Activated CD4-positive, alpha-beta T cell treated with anti-CD3 and anti-CD28 coated beads, Interleukin-2, amount 10 ng/mL, durations not matched to agents 7 days and 5 days (primary cell): ENCODE results near the gene UTRN. TPM values are rescaled to one million over a fixed set of nuclear protein-coding genes. Genes with fewer than 3 reads are reported as not detected.

Experiments
- CTCF ChIA-PET: fragments of 350-600 bp; sonication (Branson Sonifier 250); formaldehyde crosslinking; loops from one replicate; lab custom pipeline; 2021; ENCODE audit warnings: antibody characterized with exemption; lab: Charles Lee
- POLR2A ChIA-PET: fragments of 350-600 bp; sonication (Branson Sonifier 250); formaldehyde crosslinking; loops from one replicate; lab custom pipeline; 2021; ENCODE audit warnings: antibody characterized with exemption; lab: Charles Lee
- DNase-seq: peaks from one replicate; pipeline ENCODE4 v3.0.0-alpha.2; 2020
- H3K27ac Mint-ChIP-seq: one replicate; pipeline ENCODE4 v1.8.0; 2021; ENCODE audit warnings: mild to moderate bottlenecking, moderate library complexity, mixed read lengths
- H3K27me3 Mint-ChIP-seq: one replicate; pipeline ENCODE4 v1.8.0; 2021; ENCODE audit warnings: mixed read lengths
- H3K36me3 Mint-ChIP-seq: one replicate; pipeline ENCODE4 v1.8.0; 2021; ENCODE audit warnings: low read depth, mixed read lengths
- H3K4me1 Mint-ChIP-seq: one replicate; pipeline ENCODE4 v1.8.0; 2021; ENCODE audit warnings: mixed read lengths
- H3K4me3 Mint-ChIP-seq: one replicate; pipeline ENCODE4 v1.8.0; 2021; ENCODE audit warnings: mild to moderate bottlenecking, moderate library complexity, mixed read lengths
- H3K9me3 Mint-ChIP-seq: one replicate; pipeline ENCODE4 v1.8.0; 2021; ENCODE audit warnings: mixed read lengths
- total RNA-seq, 2 experiments: library from RNA; stranded (reverse); gene quantifications; one replicate each; pipeline ENCODE4 v1.2.3, GENCODE V29; 2021

UTRN gene
- 100 to 1,000 TPM; 134 to 143 TPM for total RNA-seq

- DNase-seq, result peak; percentile 54
- Mint-ChIP-seq H3K4me1 (peaks cover 19% of the 10 kb centered on the region), H3K27me3 (peaks cover 33% of the 10 kb centered on the region), H3K27ac (peak within 1 kb of the TSS; percentile 72), H3K4me3 (peak within 1 kb of the TSS; percentile 91), H3K36me3 (no peaks in the 10 kb centered on the region), H3K9me3 (no peaks in the 10 kb centered on the region)
- ChIA-PET POLR2A (no interaction called here), CTCF (interaction anchor here (0.8 to 1.4 kb wide), 2 partner anchors 12 to 18 kb away, joined by 3 to 6 read pairs; no protein-coding TSS in a partner anchor)
Observed at GRCh38 chr6:144284783-144285547, at the start of gene UTRN. Gene UTRN, plus strand, starts transcription at chr6:144285335. Its CDS starts 6,494 bp downstream, at chr6:144291829.

GRCh38 chr6:144244688-144245087, 40.4 kb upstream of the UTRN start:
- Mint-ChIP-seq H3K9me3 (peaks cover 11% of the 10 kb centered on the region), H3K27me3 (peaks cover 25% of the 10 kb centered on the region), H3K36me3 (no peaks in the 10 kb centered on the region), H3K4me3 (no peak overlapping the region), H3K27ac (no peak overlapping the region), H3K4me1 (peaks cover 11% of the 10 kb centered on the region)
- ChIA-PET POLR2A (no interaction called here), CTCF (interaction anchor here (0.6 kb wide), 1 partner anchor 19 kb away, joined by 3 read pairs; no protein-coding TSS in a partner anchor)
- DNase-seq, result no peak

- CTCF ChIA-PET, result no interaction called here
- no peak overlapping the region for H3K4me3 Mint-ChIP-seq
- H3K9me3 Mint-ChIP-seq, result peaks cover 11% of the 10 kb centered on the region
- peaks cover 11% of the 10 kb centered on the region for H3K4me1 Mint-ChIP-seq
- H3K36me3 Mint-ChIP-seq, result no peaks in the 10 kb centered on the region
- POLR2A ChIA-PET, result no interaction called here
- no peak overlapping the region for H3K27ac Mint-ChIP-seq
- no peak for DNase-seq
- peaks cover 17% of the 10 kb centered on the region for H3K27me3 Mint-ChIP-seq
Observed at GRCh38 chr6:144246988-144247387, 38.1 kb upstream of the UTRN start.

DNA sequence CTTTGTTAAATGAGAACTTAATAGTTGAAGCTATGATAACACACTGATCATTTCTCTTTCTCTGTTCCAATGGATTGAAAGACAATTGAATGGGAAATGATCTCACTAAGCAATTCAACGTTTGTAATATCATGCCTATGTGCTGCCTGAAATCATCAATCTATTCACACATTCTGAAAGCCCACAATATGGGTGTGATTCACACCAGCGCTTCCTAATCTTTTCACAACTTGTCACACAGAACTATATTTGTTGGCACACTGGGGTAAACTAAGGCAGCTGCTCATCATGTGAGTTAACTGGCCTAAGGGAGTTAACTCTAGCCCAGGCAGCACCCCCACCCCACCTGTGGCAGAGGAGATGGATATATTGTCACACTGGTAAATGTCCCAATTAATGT, 37.1 kb upstream of the UTRN start:
- peaks cover 11% of the 10 kb centered on the region for H3K9me3 Mint-ChIP-seq
- no peak overlapping the region for H3K4me3 Mint-ChIP-seq
- H3K27me3 Mint-ChIP-seq, result peaks cover 9% of the 10 kb centered on the region
- CTCF ChIA-PET, result no interaction called here
- H3K4me1 Mint-ChIP-seq, result peaks cover 11% of the 10 kb centered on the region
- H3K36me3 Mint-ChIP-seq, result no peaks in the 10 kb centered on the region
- POLR2A ChIA-PET, result no interaction called here
- no peak for DNase-seq
- no peak overlapping the region for H3K27ac Mint-ChIP-seq

GRCh38 chr6:144248476-144249301, 36.4 kb upstream of the UTRN start:
- CTCF ChIA-PET, result interaction anchor here (0.9 kb wide), 1 partner anchor 14 kb away, joined by 4 read pairs; no protein-coding TSS in a partner anchor
- H3K27me3 Mint-ChIP-seq, result peaks cover 6% of the 10 kb centered on the region

GRCh38 chr6:144250276-144250675, 34.9 kb upstream of the UTRN start:
- ChIA-PET POLR2A (no interaction called here), CTCF (no interaction called here)
- DNase-seq, result no peak
- Mint-ChIP-seq H3K4me3 (no peak overlapping the region), H3K4me1 (peaks cover 11% of the 10 kb centered on the region), H3K27me3 (peaks cover 2% of the 10 kb centered on the region), H3K36me3 (no peaks in the 10 kb centered on the region), H3K27ac (no peak overlapping the region), H3K9me3 (peaks cover 11% of the 10 kb centered on the region)

More at GRCh38 chr6:144248476-144249301, 36.4 kb upstream of the UTRN start:
- Mint-ChIP-seq H3K27ac (no peak overlapping the region), H3K9me3 (peaks cover 11% of the 10 kb centered on the region), H3K4me3 (no peak overlapping the region), H3K36me3 (no peaks in the 10 kb centered on the region), H3K4me1 (peaks cover 11% of the 10 kb centered on the region)
- POLR2A ChIA-PET, result no interaction called here
- DNase-seq, result no peak

DNA sequence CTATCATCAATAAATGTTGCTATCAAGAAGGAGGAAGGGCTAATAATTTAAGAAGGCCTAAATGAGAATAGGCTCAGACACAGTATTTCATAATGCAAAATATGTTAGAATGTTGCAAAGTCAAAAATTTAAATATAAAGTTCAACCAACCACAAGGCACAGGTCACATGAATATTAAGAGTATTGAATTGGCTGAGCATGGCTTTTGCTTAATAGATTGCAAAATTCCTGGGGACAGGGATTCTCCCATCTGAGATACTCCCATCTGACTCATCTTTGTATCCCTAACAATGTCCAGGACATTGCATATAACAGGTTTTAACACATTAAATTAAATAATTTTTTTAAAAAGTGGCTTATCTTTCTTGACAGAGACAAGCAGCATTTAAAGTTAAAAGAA, 32.9 kb upstream of the UTRN start:
- Mint-ChIP-seq H3K36me3 (no peaks in the 10 kb centered on the region), H3K4me1 (peaks cover 11% of the 10 kb centered on the region)
- POLR2A ChIA-PET, result no interaction called here

DNA sequence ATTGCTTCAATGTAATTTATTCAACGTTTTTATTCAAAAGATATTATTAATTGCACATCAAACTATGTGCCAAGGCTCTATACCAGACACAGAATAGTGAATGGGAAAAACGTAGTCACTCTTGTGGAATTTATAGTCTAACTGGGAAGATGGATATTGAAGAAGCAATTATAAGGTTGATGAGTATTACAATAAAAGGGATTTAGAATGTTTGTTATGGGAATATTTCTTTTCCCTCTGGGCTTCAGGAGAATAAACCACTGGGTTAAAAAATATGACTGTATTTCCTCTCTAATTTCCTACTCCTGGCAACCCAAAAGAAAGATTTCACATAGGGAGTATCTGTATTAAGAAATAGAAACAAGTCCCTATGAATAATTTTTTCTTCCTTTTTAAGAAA, 25.1 kb upstream of the UTRN start:
- Mint-ChIP-seq H3K27me3 (peaks cover 5% of the 10 kb centered on the region), H3K27ac (no peak overlapping the region), H3K36me3 (no peaks in the 10 kb centered on the region), H3K9me3 (peaks cover 3% of the 10 kb centered on the region), H3K4me3 (no peak overlapping the region), H3K4me1 (no peaks in the 10 kb centered on the region)
- ChIA-PET POLR2A (no interaction called here), CTCF (no interaction called here)
- DNase-seq, result no peak

More for the DNA sequence above, 32.9 kb upstream of the UTRN start:
- no peak for DNase-seq
- Mint-ChIP-seq H3K4me3 (no peak overlapping the region), H3K9me3 (no peaks in the 10 kb centered on the region), H3K27me3 (peaks cover 5% of the 10 kb centered on the region), H3K27ac (no peak overlapping the region)
- CTCF ChIA-PET, result no interaction called here

GRCh38 chr6:144262470-144263369, 22.4 kb upstream of the UTRN start:
- Mint-ChIP-seq H3K9me3 (no peaks in the 10 kb centered on the region), H3K27ac (no peak overlapping the region)
- CTCF ChIA-PET, result interaction anchor here (0.7 to 0.8 kb wide), 2 partner anchors 14 to 16 kb away, joined by 3 to 4 read pairs; no protein-coding TSS in a partner anchor

DNA sequence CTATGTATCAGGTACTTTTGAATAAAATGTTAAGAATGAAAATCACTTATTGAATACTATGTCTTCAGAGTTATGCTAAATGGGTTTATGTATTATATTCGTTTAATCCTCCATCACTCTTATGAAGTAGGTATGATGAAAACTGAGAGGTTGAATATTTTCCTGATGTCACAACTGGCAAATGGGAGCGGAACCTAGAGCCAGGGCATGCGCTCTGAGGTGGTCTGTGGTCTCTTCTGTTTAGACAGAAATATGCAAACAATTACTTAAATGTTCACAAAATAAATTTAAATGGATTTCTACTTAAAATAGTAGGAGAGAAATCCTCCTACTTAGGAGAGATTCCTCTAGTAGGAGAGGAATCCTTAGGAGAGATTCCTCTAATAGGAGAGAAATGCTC, 21.3 kb upstream of the UTRN start:
- no peak overlapping the region for H3K4me3 Mint-ChIP-seq
- no peak for DNase-seq
- no peaks in the 10 kb centered on the region for H3K9me3 Mint-ChIP-seq
- H3K36me3 Mint-ChIP-seq, result no peaks in the 10 kb centered on the region
- H3K27me3 Mint-ChIP-seq, result peaks cover 2% of the 10 kb centered on the region
- no peaks in the 10 kb centered on the region for H3K4me1 Mint-ChIP-seq
- CTCF ChIA-PET, result no interaction called here
- POLR2A ChIA-PET, result no interaction called here
- H3K27ac Mint-ChIP-seq, result no peak overlapping the region

More at GRCh38 chr6:144262470-144263369, 22.4 kb upstream of the UTRN start:
- H3K4me1 Mint-ChIP-seq, result no peaks in the 10 kb centered on the region
- no peak overlapping the region for H3K4me3 Mint-ChIP-seq
- peaks cover 2% of the 10 kb centered on the region for H3K27me3 Mint-ChIP-seq
- DNase-seq, result peak; percentile 39
- no peaks in the 10 kb centered on the region for H3K36me3 Mint-ChIP-seq
- POLR2A ChIA-PET, result no interaction called here

DNA sequence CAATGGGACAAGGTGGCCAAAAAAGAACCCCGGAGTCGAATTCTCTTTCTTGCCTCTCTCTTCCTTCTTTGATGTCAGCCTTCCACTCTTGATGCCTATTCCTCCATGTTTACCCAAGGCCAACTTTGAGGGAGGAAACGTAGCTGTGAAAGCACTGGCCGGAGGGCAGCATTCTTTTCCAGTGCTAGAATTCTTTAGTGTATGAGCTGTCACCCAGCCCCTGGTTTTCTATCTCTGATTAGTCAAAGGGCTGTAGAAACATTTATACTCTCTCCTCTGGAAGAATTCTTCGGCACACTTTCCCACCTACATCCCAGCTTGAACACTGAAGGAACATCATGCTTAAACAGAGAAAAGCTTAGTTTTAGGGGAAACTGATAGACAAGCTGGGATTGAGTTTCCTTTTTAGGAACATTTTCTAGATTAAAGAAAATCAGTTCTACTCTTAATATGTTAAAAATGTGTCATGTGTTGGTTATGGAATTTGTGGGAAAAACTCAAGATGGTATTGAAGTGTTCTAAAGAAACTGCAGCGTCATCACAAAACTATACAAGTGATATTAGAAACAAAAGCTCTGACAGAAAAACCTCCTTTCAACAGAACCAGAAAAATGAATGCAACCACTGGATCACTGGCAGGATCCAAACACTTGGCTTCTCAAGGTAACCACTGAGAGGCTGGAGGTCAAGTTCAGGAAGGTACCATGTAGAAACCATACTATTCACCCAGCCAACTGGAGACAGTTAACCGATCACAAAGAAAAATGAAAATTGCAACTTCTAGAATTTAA, 20.7 kb upstream of the UTRN start:
- DNase-seq, result no peak
- Mint-ChIP-seq H3K4me1 (no peaks in the 10 kb centered on the region), H3K9me3 (no peaks in the 10 kb centered on the region), H3K36me3 (no peaks in the 10 kb centered on the region), H3K4me3 (no peak overlapping the region), H3K27me3 (peaks cover 2% of the 10 kb centered on the region), H3K27ac (peak overlapping the region; percentile 52)
- ChIA-PET CTCF (no interaction called here), POLR2A (no interaction called here)

DNA sequence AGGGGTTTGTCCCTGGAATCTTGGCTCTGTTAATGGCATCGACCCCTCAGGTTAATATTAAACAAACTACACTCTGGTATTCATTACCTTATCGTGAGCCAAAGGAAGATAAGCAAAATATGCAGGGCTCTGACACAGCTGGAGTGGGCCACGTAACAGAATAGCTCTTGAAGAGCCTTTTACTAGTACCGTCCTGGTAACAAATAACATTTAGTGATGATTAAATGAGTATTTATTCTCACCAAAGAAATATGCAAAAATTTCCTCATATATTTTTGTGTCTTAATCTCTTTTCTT, 20.1 kb upstream of the UTRN start:
- Mint-ChIP-seq H3K27ac (no peak overlapping the region), H3K27me3 (peaks cover 2% of the 10 kb centered on the region), H3K9me3 (no peaks in the 10 kb centered on the region), H3K4me3 (no peak overlapping the region), H3K36me3 (no peaks in the 10 kb centered on the region), H3K4me1 (no peaks in the 10 kb centered on the region)
- ChIA-PET CTCF (no interaction called here), POLR2A (no interaction called here)
- no peak for DNase-seq
